H1 (cell line): ENCODE data around the gene HOXB13. TPM values are rescaled to one million over a fixed set of nuclear protein-coding genes. Genes with fewer than 3 reads are reported as not detected.

Source experiments
- CTCF ChIA-PET: fragments of 300-600 bp; sonication (Branson Sonifier 250); formaldehyde crosslinking; loops from one replicate; lab custom pipeline; 2021; ENCODE audit not compliant: partially characterized antibody; lab: Charles Lee
- POLR2A ChIA-PET: fragments of 300-600 bp; sonication (Branson Sonifier 250); formaldehyde crosslinking; loops from one replicate; lab custom pipeline; 2021; ENCODE audit warnings: inconsistent platforms; ENCODE audit not compliant: partially characterized antibody; lab: Charles Lee
- DNase-seq, 2 experiments: peaks; one replicate each; pipeline versions ENCODE4 v3.0.0 to v3.0.0-alpha.2; 2010 to 2022; ENCODE audit warnings: low spot score in 2 of 2, low read depth in 1 of 2, mixed read lengths in 1 of 2
- FAIRE-seq: peaks from 2 replicates; lab custom pipeline; 2011; peaks lifted over from hg19 to GRCh38; lab: Jason Lieb, UNC
- H2AFZ ChIP-seq: 2 replicates; pipeline ENCODE4 v1.8.1; 2012; ENCODE audit warnings: low read length, inconsistent platforms
- H2AK5ac ChIP-seq: 2 replicates; pipeline ENCODE4 v1.6.1; 2013; ENCODE audit warnings: low read depth, low read length
- H2BK120ac ChIP-seq: replicated peaks from 2 replicates; pipeline ENCODE3; 2013; ENCODE audit warnings: low read depth, low read length, inconsistent platforms
- H2BK12ac ChIP-seq: 2 replicates; pipeline ENCODE4 v1.6.1; 2013; ENCODE audit warnings: low read depth, low read length
- H2BK15ac ChIP-seq: 2 replicates; pipeline ENCODE4 v1.6.1; 2013; ENCODE audit warnings: low read length
- H2BK20ac ChIP-seq: 2 replicates; pipeline ENCODE4 v1.6.1; 2013; ENCODE audit warnings: low read length
- H2BK5ac ChIP-seq: 2 replicates; pipeline ENCODE4 v1.6.1; 2013; ENCODE audit warnings: low read depth, low read length
- H3K14ac ChIP-seq: 2 replicates; pipeline ENCODE4 v1.6.1; 2013; ENCODE audit warnings: inconsistent platforms; ENCODE audit not compliant: insufficient read length
- H3K18ac ChIP-seq: 2 replicates; pipeline ENCODE4 v1.6.1; 2013; ENCODE audit warnings: low read length; ENCODE audit errors: extremely low read depth
- H3K23ac ChIP-seq: 2 replicates; pipeline ENCODE4 v1.6.1; 2013; ENCODE audit warnings: inconsistent platforms; ENCODE audit not compliant: insufficient read length
- H3K23me2 ChIP-seq: 2 replicates; pipeline ENCODE4 v1.6.1; 2013; ENCODE audit warnings: low read depth, low read length
- H3K27ac ChIP-seq: 2 replicates; pipeline ENCODE4 v1.6.1; 2011; ENCODE audit warnings: low read depth, low read length, inconsistent platforms
- H3K27me3 ChIP-seq, 4 experiments: replicated peaks in 1 of 4; 1 replicate in 1 of 4; 2 replicates in 3 of 4; pipeline versions ENCODE4 v1.6.1 to v1.8.1; 2011 to 2013; ENCODE audit warnings: low read length in 3 of 4, mild to moderate bottlenecking in 3 of 4, inconsistent platforms in 2 of 4, mixed read lengths in 2 of 4, moderate library complexity in 1 of 4; ENCODE audit not compliant: control insufficient read depth in 3 of 4, insufficient read depth in 3 of 4; ENCODE audit errors: extremely low read depth in 1 of 4
- H3K36me3 ChIP-seq, 4 experiments: 2 replicates each; pipeline versions ENCODE4 v1.6.1 to v1.8.1; 2011 to 2013; ENCODE audit warnings: mild to moderate bottlenecking in 4 of 4, low read length in 3 of 4, moderate library complexity in 2 of 4, control low read depth in 1 of 4, inconsistent platforms in 1 of 4; ENCODE audit not compliant: insufficient read depth in 4 of 4, control insufficient read depth in 2 of 4
- H3K4ac ChIP-seq: replicated peaks from 2 replicates; pipeline ENCODE3; 2013; ENCODE audit warnings: low read length, low read depth, mixed read lengths, inconsistent platforms; ENCODE audit not compliant: insufficient read length
- H3K4me1 ChIP-seq, 4 experiments: replicated peaks in 1 of 4; 1 replicate in 1 of 4; 2 replicates in 3 of 4; pipeline versions ENCODE4 v1.6.1 to v1.8.1; 2011 to 2013; ENCODE audit warnings: low read length in 3 of 4, inconsistent platforms in 2 of 4, mixed read lengths in 1 of 4; ENCODE audit not compliant: insufficient read depth in 4 of 4, control insufficient read depth in 3 of 4
- H3K4me2 ChIP-seq, 2 experiments: 2 replicates each; pipeline versions ENCODE4 v1.6.1 to v1.8.1; 2011 to 2013; ENCODE audit warnings: low read depth in 2 of 2, low read length in 2 of 2, control low read depth in 1 of 2, inconsistent platforms in 1 of 2, mild to moderate bottlenecking in 1 of 2; ENCODE audit not compliant: insufficient read depth in 1 of 2
- H3K4me3 ChIP-seq, 4 experiments: fragments of 200-600, 300-600 bp in 1 of 4; sonication (generic), shearing (Covaris generic), sonication (Bioruptor Twin) in 1 of 4; 2 replicates each; pipeline versions ENCODE4 v1.5.1 to v1.8.1; 2011 to 2016; ENCODE audit warnings: low read length in 4 of 4, low read depth in 3 of 4, control low read depth in 2 of 4, inconsistent platforms in 2 of 4, mild to moderate bottlenecking in 2 of 4, mixed read lengths in 1 of 4, moderate library complexity in 1 of 4; ENCODE audit not compliant: insufficient read depth in 2 of 4; ENCODE audit errors: extremely low read depth in 1 of 4
- H3K56ac ChIP-seq: replicated peaks from 2 replicates; pipeline ENCODE3; 2013; ENCODE audit warnings: low read depth, mild to moderate bottlenecking, mixed read lengths, low read length, inconsistent platforms; ENCODE audit not compliant: insufficient read length
- H3K79me1 ChIP-seq: 2 replicates; pipeline ENCODE4 v1.6.1; 2013; ENCODE audit warnings: low read depth, low read length, control low read depth
- H3K79me2 ChIP-seq, 2 experiments: 2 replicates each; pipeline versions ENCODE4 v1.6.1 to v1.8.1; 2012 to 2013; ENCODE audit warnings: low read length in 2 of 2, mild to moderate bottlenecking in 2 of 2, inconsistent platforms in 1 of 2; ENCODE audit not compliant: insufficient read depth in 2 of 2, control insufficient read depth in 1 of 2
- H3K9ac ChIP-seq, 4 experiments: replicated peaks in 1 of 4; 1 replicate in 1 of 4; 2 replicates in 3 of 4; pipeline versions ENCODE4 v1.6.1 to v1.8.1; 2011 to 2013; ENCODE audit warnings: low read depth in 3 of 4, low read length in 3 of 4, control low read depth in 2 of 4, mild to moderate bottlenecking in 2 of 4, moderate library complexity in 2 of 4, inconsistent platforms in 1 of 4; ENCODE audit errors: extremely low read depth in 1 of 4
- H3K9me3 ChIP-seq, 2 experiments: 2 replicates each; pipeline versions ENCODE4 v1.6.1 to v1.8.1; 2012 to 2013; ENCODE audit warnings: mild to moderate bottlenecking in 2 of 2, moderate library complexity in 2 of 2, control low read depth in 1 of 2, inconsistent platforms in 1 of 2, low read depth in 1 of 2, low read length in 1 of 2, mixed read lengths in 1 of 2; ENCODE audit not compliant: insufficient read depth in 2 of 2
- H4K20me1 ChIP-seq, 2 experiments: replicated peaks in 1 of 2; 2 replicates each; pipeline versions ENCODE3 to v1.8.1; 2011 to 2013; ENCODE audit warnings: inconsistent platforms in 2 of 2, low read length in 2 of 2, mild to moderate bottlenecking in 1 of 2; ENCODE audit not compliant: insufficient read depth in 2 of 2, control insufficient read depth in 1 of 2
- H4K5ac ChIP-seq: 2 replicates; pipeline ENCODE4 v1.6.1; 2013; ENCODE audit warnings: low read length, low read depth, mixed read lengths, inconsistent platforms; ENCODE audit not compliant: insufficient read length
- H4K8ac ChIP-seq: 2 replicates; pipeline ENCODE4 v1.8.0; 2013; ENCODE audit warnings: mild to moderate bottlenecking, moderate library complexity, low read length, inconsistent platforms; ENCODE audit not compliant: insufficient read depth; ENCODE audit errors: extremely low read depth
- H4K91ac ChIP-seq: replicated peaks from 2 replicates; pipeline ENCODE3; 2013; ENCODE audit warnings: low read length, mixed read lengths, inconsistent platforms; ENCODE audit not compliant: insufficient read length
- CEBPB ChIP-seq: IDR thresholded peaks from 2 replicates; pipeline ENCODE4 v1.6.1; 2012; ENCODE audit warnings: low read depth, low read length
- CHD2 ChIP-seq: IDR thresholded peaks from 2 replicates; pipeline ENCODE4 v1.6.1; 2012; ENCODE audit warnings: low read length, improper control_type of control experiment
- CTCF ChIP-seq, 3 experiments: IDR thresholded peaks; 1 replicate in 2 of 3; 2 replicates in 1 of 3; pipeline versions ENCODE4 v1.5.1 to v1.6.1; 2011; ENCODE audit warnings: low read length in 3 of 3, mild to moderate bottlenecking in 3 of 3, inconsistent platforms in 2 of 3, low read depth in 1 of 3, moderate library complexity in 1 of 3; ENCODE audit not compliant: insufficient read depth in 1 of 3; ENCODE audit errors: control extremely low read depth in 1 of 3
- HDAC2 ChIP-seq, 2 experiments: fragments of 300-600 bp in 1 of 2; sonication (generic) in 1 of 2; IDR thresholded peaks; 2 replicates each; pipeline ENCODE4 v1.6.1; 2011 to 2012; ENCODE audit warnings: low read depth in 2 of 2, low read length in 2 of 2, mild to moderate bottlenecking in 2 of 2, moderate library complexity in 2 of 2, borderline replicate concordance in 1 of 2, inconsistent platforms in 1 of 2
- JUND ChIP-seq: IDR thresholded peaks from 2 replicates; pipeline ENCODE4 v1.6.1; 2011; ENCODE audit warnings: mild to moderate bottlenecking, improper control_type of control experiment, low read length
- RAD21 ChIP-seq, 2 experiments: IDR thresholded peaks in 1 of 2; conservative IDR thresholded peaks in 1 of 2; 2 replicates each; pipeline ENCODE4 v1.6.1; 2011; ENCODE audit warnings: low read depth in 2 of 2, low read length in 2 of 2, improper control_type of control experiment in 1 of 2, inconsistent platforms in 1 of 2, mild to moderate bottlenecking in 1 of 2, moderate library complexity in 1 of 2
- SIRT6 ChIP-seq: IDR thresholded peaks from one replicate; pipeline ENCODE4 v1.7.1; 2012; ENCODE audit warnings: low read length, inconsistent platforms
- SP2 ChIP-seq: IDR thresholded peaks from 2 replicates; pipeline ENCODE4 v1.6.1; 2012; ENCODE audit warnings: mild to moderate bottlenecking, low read length, inconsistent platforms
- SRF ChIP-seq: IDR thresholded peaks from 2 replicates; pipeline ENCODE4 v1.6.1; 2011; ENCODE audit warnings: mild to moderate bottlenecking, low read depth, low read length, moderate library complexity
- TBP ChIP-seq: IDR thresholded peaks from 2 replicates; pipeline ENCODE4 v1.6.1; 2011; ENCODE audit warnings: low read depth, low read length, improper control_type of control experiment
- WGBS, 2 experiments: shearing (Covaris generic) in 1 of 2; methylation state at CpG; one replicate each; pipeline versions ENCODE4 v1.1.6 to v1.1.7; 2013 to 2015; ENCODE audit warnings: low lambda C conversion rate in 2 of 2, mixed read lengths in 2 of 2, inconsistent platforms in 1 of 2, low coverage in 1 of 2, missing lambda C conversion rate in 1 of 2; ENCODE audit not compliant: insufficient replicate concordance in 2 of 2, insufficient coverage in 1 of 2, insufficient read length in 1 of 2; ENCODE audit errors: extremely low coverage in 1 of 2, missing lambda C conversion rate in 1 of 2; 5-methylcytosine and 5-hydroxymethylcytosine counted together
- polyA plus RNA-seq, 7 experiments: library from polyadenylated mRNA; depleted of rRNA in 3 of 7; stranded (reverse) in 5 of 7; unstranded in 2 of 7; fragments of >200 nt in 5 of 7; fragments of 200-250 nt in 2 of 7; gene quantifications; 1 replicate in 5 of 7; 2 replicates in 1 of 7; 4 replicates in 1 of 7; pipeline versions ENCODE4 v1.2.1 to v1.2.3, GENCODE V29; 2011 to 2013; ENCODE audit warnings: missing spikeins in 2 of 7, mixed read lengths in 2 of 7
- total RNA-seq: library from RNA; stranded (reverse); fragmentation: NEBNext Ultra II Directional; extraction: Animal tissue kit (Norgen Biotek cat#: 25700); gene quantifications from 2 replicates; pipeline ENCODE4 v1.2.1, GENCODE V29; 2021

Gene HOXB13
- total and polyA plus RNA-seq, 2 of the 8 experiments (the other 6 are each of a cell fraction or from before 2014, with no cell fraction given): not detected

- H2BK15ac ChIP-seq: no peak overlapping the region
- no peak overlapping the region for H2BK5ac ChIP-seq
- no peak overlapping the region for H4K5ac ChIP-seq
- no peaks in the 10 kb centered on the region for H3K23me2 ChIP-seq
- no peak overlapping the region for H4K8ac ChIP-seq
- no peak overlapping the region for H3K4ac ChIP-seq
- no peak overlapping the region for H2AFZ ChIP-seq
- H2BK20ac ChIP-seq: no peak overlapping the region
- peaks cover under 1 to 4% (median 2%) of the 10 kb centered on the region in 4 experiments; a peak in 5 of 7 replicates for H3K27me3 ChIP-seq
- H3K36me3 ChIP-seq: no peaks in the 10 kb centered on the region
- ChIA-PET CTCF (interaction anchor here (0.6 to 18.8 kb wide), 21 partner anchors 8 to 1895 kb away, joined by 3 to 186 read pairs (median 4); partner anchors contain the start of gene PRAC2), POLR2A (interaction anchor here (0.6 to 1.6 kb wide), 5 partner anchors 9 to 910 kb away, joined by 3 to 6 read pairs (median 3); no protein-coding TSS in a partner anchor)
- H3K4me3 ChIP-seq: no peak overlapping the region
- WGBS, 2 experiments: 71% methylated on average over 4 of the region's 4 CpGs; no CpG with 5 or more reads in 1 of the 2 experiments
- no peak overlapping the region for H4K91ac ChIP-seq
- no peaks in the 10 kb centered on the region for H3K79me1 ChIP-seq
- FAIRE-seq (no peak), DNase-seq (no peak)
- no peak overlapping the region for H2BK120ac ChIP-seq
- no peak overlapping the region for H3K27ac ChIP-seq
- no peak overlapping the region for H3K4me2 ChIP-seq
- H4K20me1 ChIP-seq: peaks cover 0 to 2% of the 10 kb centered on the region in 2 experiments
- no peak overlapping the region for H3K9ac ChIP-seq
- H3K79me2 ChIP-seq: no peaks in the 10 kb centered on the region
- no peak overlapping the region for H3K18ac ChIP-seq
- no peak overlapping the region for H2BK12ac ChIP-seq
- no peak overlapping the region for H2AK5ac ChIP-seq
- no peaks in the 10 kb centered on the region for H3K4me1 ChIP-seq
- H3K9me3 ChIP-seq: no peaks in the 10 kb centered on the region
- H3K14ac ChIP-seq: no peak overlapping the region
- no peak overlapping the region for H3K56ac ChIP-seq
- no peak overlapping the region for H3K23ac ChIP-seq
- peak in 1 of 3 experiments; percentile 12; a peak in 1 of 4 replicates for TF ChIP-seq CTCF (IDR thresholded peaks at IDR 0.05; ENCODE audit: control extremely low read depth in 1 of 3, insufficient read depth in 1 of 3, low read depth in 1 of 3, low read length in 3 of 3)
- no peak for TF ChIP-seq SIRT6
- no peak for TF ChIP-seq JUND
- TF ChIP-seq RAD21 (IDR thresholded peaks at IDR 0.05 in 1 of 2, conservative IDR thresholded peaks at IDR 0.05 in 1 of 2; ENCODE audit: low read depth in 2 of 2, low read length in 2 of 2): no peak
- no peak for TF ChIP-seq CHD2
- no peak for TF ChIP-seq CEBPB
- no peak for TF ChIP-seq SP2
- TF ChIP-seq HDAC2 (IDR thresholded peaks at IDR 0.05; ENCODE audit: borderline replicate concordance in 1 of 2, low read depth in 2 of 2, low read length in 2 of 2): no peak
- no peak for TF ChIP-seq SRF
- no peak for TF ChIP-seq TBP
Observed at GRCh38 chr17:48767263-48767774, 38.8 kb upstream of the HOXB13 start.
